K562 treated with DMSO at 1 percent for 24 hours (cell line): ENCODE results near the gene SPINK6. TPM values are rescaled to one million over a fixed set of nuclear protein-coding genes. Genes with fewer than 3 reads are reported as not detected.

ENCODE experiments used
- total RNA-seq: library from RNA; unstranded; fragments of 300-600 nt; gene quantifications from 2 replicates; pipeline ENCODE4 v1.2.3, GENCODE V29; 2022; ENCODE audit warnings: low read depth; ENCODE audit not compliant: insufficient read depth

The SPINK6 gene, protein sequence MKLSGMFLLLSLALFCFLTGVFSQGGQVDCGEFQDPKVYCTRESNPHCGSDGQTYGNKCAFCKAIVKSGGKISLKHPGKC
- total RNA-seq = not detected in 2 replicates

GRCh38 chr5:148202531-148203203 is at the start of gene SPINK6:
Gene SPINK6, plus strand, starts transcription at chr5:148203042. Its CDS starts 55 bp downstream, at chr5:148203097.

GRCh38 chr5:148168246-148168645 is 34.6 kb upstream of the SPINK6 start, which contains the start of gene SPINK14:
Gene SPINK14, plus strand, starts transcription at chr5:148168546. Its CDS starts 1,187 bp downstream, at chr5:148169733.

GRCh38 chr5:148238418-148238794 is 35.6 kb downstream of the SPINK6 start, which contains the start of gene MARCOL:
Gene MARCOL, plus strand, starts transcription at chr5:148238525. Its CDS starts 73 bp downstream, at chr5:148238598.

Other genes with a start within 250 kb of the SPINK6 start
- 0.52 and 0.76 TPM in 2 replicates for gene SPINK5, start 139.1 kb upstream of the SPINK6 start, total RNA-seq
- not detected in 2 replicates for gene SPINK14, start 34.5 kb upstream of the SPINK6 start, total RNA-seq
- not detected in 2 replicates for gene MARCOL, start 35.5 kb downstream of the SPINK6 start, total RNA-seq
- not detected in 2 replicates for gene SPINK13, start 65.8 kb downstream of the SPINK6 start, total RNA-seq
- gene SPINK7, start 109.4 kb downstream of the SPINK6 start, total RNA-seq = not detected in 2 replicates
- gene SPINK9, start 132.5 kb downstream of the SPINK6 start, total RNA-seq = not detected in 2 replicates
- gene FBXO38, start 180.9 kb downstream of the SPINK6 start, total RNA-seq = 17.7 and 19.7 TPM in 2 replicates